Effector memory CD4-positive, alpha-beta T cell (primary cell): ENCODE data around the gene ALG13.
"Not testable (repeated sequence)": the region's sequence is repeated elsewhere in the genome, so short reads cannot be mapped to it uniquely, and the experiment has no call there.

Experiments
- DNase-seq, 3 donors: peaks; one replicate each; pipeline ENCODE4 v3.0.0-alpha.2; 2020
- H3K27ac ChIP-seq: 2 replicates; pipeline ENCODE4 v1.7.0; 2013; ENCODE audit warnings: mild to moderate bottlenecking, low read length, moderate library complexity; ENCODE audit not compliant: insufficient read depth, poor library complexity, severe bottlenecking
- H3K27me3 ChIP-seq: replicated peaks from 2 replicates; pipeline ENCODE4 v1.7.0; 2013; ENCODE audit warnings: mild to moderate bottlenecking, low read length; ENCODE audit not compliant: insufficient read depth, control insufficient read depth, poor library complexity, severe bottlenecking
- H3K36me3 ChIP-seq: 2 replicates; pipeline ENCODE4 v1.7.0; 2013; ENCODE audit warnings: mild to moderate bottlenecking, low read length, moderate library complexity; ENCODE audit not compliant: control insufficient read depth, insufficient read depth
- H3K4me1 ChIP-seq: 2 replicates; pipeline ENCODE4 v1.7.0; 2013; ENCODE audit warnings: low read length, mild to moderate bottlenecking; ENCODE audit not compliant: control insufficient read depth, insufficient read depth, poor library complexity, severe bottlenecking
- H3K4me3 ChIP-seq: 2 replicates; pipeline ENCODE4 v1.7.0; 2013; ENCODE audit warnings: low read length, low read depth, mild to moderate bottlenecking; ENCODE audit not compliant: insufficient read depth, poor library complexity, severe bottlenecking
- H3K9me3 ChIP-seq: 2 replicates; pipeline ENCODE4 v1.7.0; 2013; ENCODE audit warnings: mild to moderate bottlenecking, low read length, moderate library complexity; ENCODE audit not compliant: control insufficient read depth

ALG13 gene

DNA sequence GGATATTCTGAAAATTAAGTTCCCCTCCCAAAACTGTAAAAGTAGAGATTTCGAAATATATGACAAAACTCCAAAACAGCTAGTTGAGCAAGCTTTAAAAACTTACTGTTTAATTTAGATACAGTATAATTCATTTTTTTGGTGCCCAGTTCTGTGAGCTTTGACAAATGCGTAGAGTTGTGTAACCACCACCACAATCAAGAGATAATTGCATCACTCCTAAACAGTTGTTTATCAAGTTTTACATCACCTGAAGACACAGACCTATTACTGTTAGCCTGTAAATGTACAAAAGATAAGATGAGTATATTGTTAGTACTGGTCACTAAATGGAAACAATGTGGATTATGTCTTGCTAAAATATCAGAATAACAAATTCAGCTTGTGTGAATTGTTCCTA is 62.3 kb downstream of the ALG13 start:
- no peaks in the 10 kb centered on the region for H3K4me1 ChIP-seq
- DNase-seq = no peak
- H3K4me3 ChIP-seq = no peak overlapping the region
- peaks cover 16% of the 10 kb centered on the region for H3K36me3 ChIP-seq
- no peaks in the 10 kb centered on the region for H3K9me3 ChIP-seq
- no peaks in the 10 kb centered on the region for H3K27me3 ChIP-seq
- H3K27ac ChIP-seq = no peak overlapping the region

DNA sequence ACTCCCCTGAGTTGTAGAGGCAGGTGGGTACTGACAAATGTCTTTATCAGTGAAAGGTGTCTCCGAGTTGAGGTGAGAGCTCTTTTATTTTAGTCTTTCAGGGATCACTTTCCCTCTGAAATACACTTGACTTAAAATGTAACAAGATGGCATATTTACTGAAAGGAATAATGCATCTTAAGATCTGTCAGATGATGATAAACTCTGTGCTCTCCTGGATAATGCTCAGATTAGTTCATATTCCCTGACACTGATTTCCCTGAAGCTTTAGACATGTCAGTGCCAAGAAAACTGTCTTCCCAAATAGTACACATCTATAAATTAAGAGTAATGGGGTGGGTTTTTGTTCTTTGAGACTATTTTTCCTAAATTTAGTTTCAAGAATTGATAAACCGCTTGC is 75.5 kb downstream of the ALG13 start:
- no peaks in the 10 kb centered on the region for H3K36me3 ChIP-seq
- H3K27me3 ChIP-seq = no peaks in the 10 kb centered on the region
- H3K4me3 ChIP-seq = no peak overlapping the region
- no peak for DNase-seq
- H3K4me1 ChIP-seq = no peaks in the 10 kb centered on the region
- no peaks in the 10 kb centered on the region for H3K9me3 ChIP-seq
- H3K27ac ChIP-seq = no peak overlapping the region

DNA sequence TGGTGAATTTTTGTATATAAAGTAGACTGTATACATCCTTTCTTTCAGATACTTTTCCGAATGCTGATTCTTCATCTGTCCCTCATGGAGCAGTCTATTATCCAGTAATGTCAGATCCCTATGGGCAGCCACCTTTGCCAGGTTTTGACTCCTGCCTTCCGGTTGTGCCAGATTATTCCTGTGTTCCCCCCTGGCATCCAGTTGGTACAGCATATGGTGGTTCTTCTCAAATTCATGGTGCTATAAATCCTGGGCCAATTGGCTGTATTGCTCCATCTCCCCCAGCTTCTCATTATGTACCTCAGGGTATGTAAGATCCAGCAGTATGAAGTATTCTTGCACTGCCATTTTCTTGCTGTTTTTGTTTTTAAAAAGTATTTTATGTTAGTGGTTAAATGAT is 78.7 kb downstream of the ALG13 start:
- Histone ChIP-seq H3K27me3 (no peaks in the 10 kb centered on the region), H3K36me3 (peaks cover 4% of the 10 kb centered on the region), H3K4me1 (no peaks in the 10 kb centered on the region), H3K27ac (no peak overlapping the region), H3K4me3 (no peak overlapping the region), H3K9me3 (no peaks in the 10 kb centered on the region)
- no peak for DNase-seq

DNA sequence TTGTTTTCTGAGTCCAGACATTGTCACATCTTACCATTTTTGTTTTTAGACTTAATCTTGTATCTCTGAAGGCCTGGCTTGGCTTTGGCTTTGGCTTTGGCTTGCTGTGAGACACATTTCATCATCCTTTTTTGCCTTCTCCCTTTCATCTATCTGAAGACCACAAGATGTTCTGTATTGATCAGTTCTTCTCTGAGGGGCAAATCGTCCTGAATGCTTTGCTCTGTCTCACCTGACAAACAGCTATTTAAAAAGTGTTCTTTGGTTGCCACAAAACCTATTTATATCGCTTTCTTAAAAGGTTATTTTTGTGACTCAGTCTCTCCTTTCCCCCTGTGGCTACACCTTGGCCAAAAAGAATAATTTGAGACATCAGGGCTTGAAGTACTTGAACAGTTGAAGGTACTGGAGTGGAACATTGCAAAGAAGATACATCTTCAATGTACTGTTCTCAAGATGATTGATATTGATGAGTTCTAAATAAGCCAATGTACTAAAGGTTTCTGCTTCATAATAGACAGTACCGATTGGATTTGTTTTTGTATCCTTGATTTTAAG is 80.7 kb downstream of the ALG13 start:
- Histone ChIP-seq H3K36me3 (peaks cover 12% of the 10 kb centered on the region), H3K27ac (no peak overlapping the region), H3K27me3 (no peaks in the 10 kb centered on the region), H3K4me1 (no peaks in the 10 kb centered on the region), H3K9me3 (no peaks in the 10 kb centered on the region), H3K4me3 (no peak overlapping the region)
- DNase-seq = no peak

DNA sequence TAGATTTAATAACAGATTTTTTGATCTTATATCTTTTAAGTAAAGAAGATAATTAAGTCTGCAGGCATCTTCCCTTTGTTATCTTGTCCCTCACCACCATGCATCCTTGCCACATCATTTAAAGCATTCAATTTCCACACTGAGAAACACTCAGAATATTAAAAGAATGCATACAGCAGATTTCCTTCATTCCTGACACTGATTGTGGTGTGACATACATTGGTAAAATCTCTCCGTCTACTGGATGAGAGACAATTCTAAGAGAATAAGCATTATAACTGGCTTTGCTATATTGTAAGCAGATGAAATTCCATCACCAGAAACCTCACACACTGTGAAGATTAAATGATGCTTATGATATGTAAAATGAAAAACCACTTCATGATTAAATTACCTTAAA is 97.6 kb downstream of the ALG13 start:
- no peaks in the 10 kb centered on the region for H3K36me3 ChIP-seq
- no peak for DNase-seq
- no peaks in the 10 kb centered on the region for H3K9me3 ChIP-seq
- H3K27me3 ChIP-seq = no peaks in the 10 kb centered on the region
- H3K4me3 ChIP-seq = no peak overlapping the region
- H3K4me1 ChIP-seq = no peaks in the 10 kb centered on the region
- H3K27ac ChIP-seq = no peak overlapping the region

DNA sequence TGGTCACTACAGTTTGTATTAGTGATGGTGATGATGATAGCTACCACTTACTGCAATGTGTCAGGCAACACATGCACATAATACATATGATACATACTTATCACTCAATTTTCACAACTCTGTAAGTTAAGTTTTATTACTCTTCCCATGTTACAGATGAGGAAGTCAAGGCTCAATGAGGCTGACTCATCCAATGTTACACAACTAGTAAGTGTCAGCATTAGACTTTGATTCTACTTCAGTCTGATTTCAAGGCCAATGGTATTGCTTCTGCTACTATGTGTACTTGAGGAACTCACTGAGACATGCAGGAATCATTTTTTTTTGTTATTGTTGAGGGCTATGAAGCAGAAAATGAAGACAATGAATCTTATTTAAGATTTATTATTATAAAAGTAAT is 98.6 kb downstream of the ALG13 start:
- Histone ChIP-seq H3K27ac (no peak overlapping the region), H3K36me3 (no peaks in the 10 kb centered on the region), H3K27me3 (no peaks in the 10 kb centered on the region), H3K9me3 (no peaks in the 10 kb centered on the region), H3K4me1 (no peaks in the 10 kb centered on the region), H3K4me3 (no peak overlapping the region)
- no peak for DNase-seq

DNA sequence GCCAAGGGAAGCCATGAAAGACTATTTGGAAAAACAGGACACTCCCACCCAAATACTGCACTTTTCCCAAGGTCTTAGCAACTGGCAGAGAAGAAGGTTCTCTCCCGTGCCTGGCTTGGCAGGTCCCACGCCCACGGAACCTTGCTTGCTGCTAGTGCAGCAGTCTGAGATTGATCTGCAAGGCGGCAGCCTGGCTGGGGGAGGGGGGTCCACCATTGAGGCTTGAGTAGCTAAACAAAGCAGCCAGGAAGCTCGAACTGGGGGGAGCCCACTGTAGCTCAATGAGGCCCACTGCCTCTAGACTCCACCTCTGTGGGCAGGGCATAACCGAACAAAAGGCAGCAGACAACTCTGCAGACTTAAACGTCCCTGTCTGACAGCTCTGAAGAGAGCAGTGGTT is 103.7 kb downstream of the ALG13 start:
- no peak overlapping the region for H3K27ac ChIP-seq
- no peaks in the 10 kb centered on the region for H3K27me3 ChIP-seq
- H3K9me3 ChIP-seq = no peaks in the 10 kb centered on the region
- H3K4me3 ChIP-seq = no peak overlapping the region
- no peaks in the 10 kb centered on the region for H3K36me3 ChIP-seq
- no peak for DNase-seq
- H3K4me1 ChIP-seq = no peaks in the 10 kb centered on the region

DNA sequence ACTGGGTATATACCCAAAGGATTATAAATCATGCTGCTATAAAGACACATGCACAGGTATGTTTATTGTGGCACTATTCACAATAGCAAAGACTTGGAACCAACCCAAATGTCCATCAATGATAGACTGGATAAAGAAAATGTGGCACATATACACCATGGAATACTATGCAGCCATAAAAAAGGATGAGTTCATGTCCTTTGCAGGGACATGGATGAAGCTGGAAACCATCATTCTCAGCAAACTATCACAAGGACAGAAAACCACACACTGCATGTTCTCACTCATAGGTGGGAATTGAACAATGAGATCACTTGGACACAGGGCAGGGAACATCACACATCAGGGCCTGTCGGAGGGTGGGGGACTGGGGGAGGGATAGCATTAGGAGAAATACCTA is 109.1 kb downstream of the ALG13 start:
- not testable (repeated sequence) for H3K4me3 ChIP-seq, H3K27ac ChIP-seq, H3K27me3 ChIP-seq, H3K4me1 ChIP-seq, H3K36me3 ChIP-seq, H3K9me3 ChIP-seq, DNase-seq
